GM23338 (cell line): ENCODE measurements around the gene PARD6A. TPM values are rescaled to one million over a fixed set of nuclear protein-coding genes. Genes with fewer than 3 reads are reported as not detected.

Source experiments
- ATAC-seq: fragments of 200-7000 bp; cut with Tn5 transposase; 3 replicates; pipeline ENCODE4 v1.9.1; 2020
- DNase-seq: peaks from one replicate; pipeline ENCODE4 v3.0.0-alpha.2; 2015; ENCODE audit warnings: low spot score
- H2AFZ ChIP-seq: fragments of 200-600 bp; sonication (generic); 2 replicates; pipeline ENCODE4 v1.8.0; 2016; ENCODE audit warnings: antibody characterized with exemption, mild to moderate bottlenecking, moderate library complexity
- H3F3A ChIP-seq: fragments of 200-600 bp; sonication (generic); replicated peaks from 2 replicates; pipeline ENCODE4 v1.8.0; 2017; ENCODE audit warnings: antibody characterized with exemption, mixed run types, low read depth
- H3K27ac ChIP-seq: fragments of 200-600 bp; sonication (generic); 2 replicates; pipeline ENCODE4 v1.6.1; 2016; ENCODE audit warnings: low read depth
- H3K27me3 ChIP-seq: fragments of 200-600 bp; sonication (generic); 2 replicates; pipeline ENCODE4 v1.8.0; 2016; ENCODE audit warnings: mild to moderate bottlenecking, mixed run types, moderate library complexity; ENCODE audit not compliant: insufficient read depth
- H3K36me3 ChIP-seq: fragments of 200-600 bp; sonication (generic); 2 replicates; pipeline ENCODE4 v1.8.0; 2016; ENCODE audit warnings: mild to moderate bottlenecking; ENCODE audit not compliant: insufficient read depth
- H3K4me1 ChIP-seq: fragments of 200-600 bp; sonication (generic); 2 replicates; pipeline ENCODE4 v1.8.0; 2016; ENCODE audit warnings: mild to moderate bottlenecking, moderate library complexity; ENCODE audit not compliant: insufficient read depth
- H3K4me2 ChIP-seq: fragments of 200-600 bp; sonication (generic); 2 replicates; pipeline ENCODE4 v1.7.1; 2017; ENCODE audit warnings: mixed run types
- H3K4me3 ChIP-seq: fragments of 200-600 bp; sonication (generic); 2 replicates; pipeline ENCODE4 v1.6.1; 2016; ENCODE audit warnings: mixed run types
- H3K79me2 ChIP-seq: fragments of 200-600 bp; sonication (generic); replicated peaks from 2 replicates; pipeline ENCODE4 v1.8.0; 2017; ENCODE audit warnings: mild to moderate bottlenecking; ENCODE audit not compliant: insufficient read depth
- H3K9me2 ChIP-seq: fragments of 200-600 bp; sonication (generic); 2 replicates; pipeline ENCODE4 v1.8.0; 2017; ENCODE audit not compliant: insufficient read depth
- H4K20me1 ChIP-seq: fragments of 200-600 bp; sonication (generic); replicated peaks from 2 replicates; pipeline ENCODE4 v1.8.0; 2017; ENCODE audit warnings: mild to moderate bottlenecking; ENCODE audit not compliant: insufficient read depth
- H3K27ac Mint-ChIP-seq: 2 replicates; pipeline ENCODE4 v1.8.0; 2020; ENCODE audit warnings: inconsistent platforms, mild to moderate bottlenecking, moderate library complexity, mixed read lengths
- H3K27me3 Mint-ChIP-seq: 3 replicates; pipeline ENCODE4 v1.8.0; 2022; ENCODE audit warnings: low read depth, mild to moderate bottlenecking, moderate library complexity, mixed read lengths, inconsistent platforms; ENCODE audit not compliant: insufficient read depth, poor library complexity
- H3K36me3 Mint-ChIP-seq: 3 replicates; pipeline ENCODE4 v1.8.0; 2021; ENCODE audit warnings: low read depth, mild to moderate bottlenecking, inconsistent platforms, moderate library complexity, mixed read lengths
- H3K4me1 Mint-ChIP-seq: 3 replicates; pipeline ENCODE4 v1.8.0; 2020; ENCODE audit warnings: mild to moderate bottlenecking, inconsistent platforms, mixed read lengths
- H3K4me3 Mint-ChIP-seq: 3 replicates; pipeline ENCODE4 v1.8.0; 2021; ENCODE audit warnings: moderate library complexity, mild to moderate bottlenecking, inconsistent platforms, mixed read lengths
- H3K9me3 Mint-ChIP-seq: 3 replicates; pipeline ENCODE4 v1.8.0; 2020; ENCODE audit warnings: moderate library complexity, mild to moderate bottlenecking, inconsistent platforms, mixed read lengths
- CREB1 ChIP-seq: fragments of 250-450 bp; sonication (Bioruptor Pico); IDR thresholded peaks from 2 replicates; pipeline ENCODE4 v1.5.0; 2020; ENCODE audit warnings: low read depth, mild to moderate bottlenecking, moderate library complexity
- EZH2 ChIP-seq: fragments of 200-600 bp; sonication (generic); IDR thresholded peaks from one replicate; pipeline ENCODE4 v1.8.0; 2017; ENCODE audit warnings: antibody characterized with exemption, mild to moderate bottlenecking, low read depth; ENCODE audit not compliant: unreplicated experiment
- JUNB ChIP-seq: IDR thresholded peaks from one replicate; pipeline ENCODE4 v1.6.1; 2016; ENCODE audit warnings: antibody characterized with exemption; ENCODE audit not compliant: unreplicated experiment
- POLR2AphosphoS5 ChIP-seq: IDR thresholded peaks from 2 replicates; pipeline ENCODE4 v1.6.1; 2016; ENCODE audit warnings: antibody characterized with exemption, low read depth
- polyA plus RNA-seq: library from polyadenylated mRNA; unstranded; fragments of >200 nt; fragmentation: Nextera tagmentation; extraction: Ambion mirVana; gene quantifications from 2 replicates; pipeline ENCODE4 v1.2.1, GENCODE V29; 2016
- total RNA-seq: library from RNA; depleted of rRNA; stranded (reverse); fragments of >200 nt; shearing (Covaris generic); gene quantifications from 2 replicates; pipeline ENCODE4 v1.2.3, GENCODE V29; 2014
- TF ChIP-seq, protein P1 (sequence below), 2 experiments: fragments of 200-600 bp in 1 of 2; sonication (generic) in 1 of 2; conservative IDR thresholded peaks; 2 replicates each; pipeline versions ENCODE4 v1.5.1 to v1.6.1; 2016 to 2017; ENCODE audit warnings: antibody characterized with exemption in 2 of 2, low read depth in 2 of 2, mild to moderate bottlenecking in 2 of 2, moderate library complexity in 1 of 2
- TF ChIP-seq, protein P2 (sequence below): IDR thresholded peaks from 2 replicates; pipeline ENCODE4 v1.6.1; 2016; ENCODE audit warnings: antibody characterized with exemption

PARD6A gene
- total and polyA plus RNA-seq, 2 experiments from 2014 or later, result 11.1 to 15.7 TPM

DNA sequence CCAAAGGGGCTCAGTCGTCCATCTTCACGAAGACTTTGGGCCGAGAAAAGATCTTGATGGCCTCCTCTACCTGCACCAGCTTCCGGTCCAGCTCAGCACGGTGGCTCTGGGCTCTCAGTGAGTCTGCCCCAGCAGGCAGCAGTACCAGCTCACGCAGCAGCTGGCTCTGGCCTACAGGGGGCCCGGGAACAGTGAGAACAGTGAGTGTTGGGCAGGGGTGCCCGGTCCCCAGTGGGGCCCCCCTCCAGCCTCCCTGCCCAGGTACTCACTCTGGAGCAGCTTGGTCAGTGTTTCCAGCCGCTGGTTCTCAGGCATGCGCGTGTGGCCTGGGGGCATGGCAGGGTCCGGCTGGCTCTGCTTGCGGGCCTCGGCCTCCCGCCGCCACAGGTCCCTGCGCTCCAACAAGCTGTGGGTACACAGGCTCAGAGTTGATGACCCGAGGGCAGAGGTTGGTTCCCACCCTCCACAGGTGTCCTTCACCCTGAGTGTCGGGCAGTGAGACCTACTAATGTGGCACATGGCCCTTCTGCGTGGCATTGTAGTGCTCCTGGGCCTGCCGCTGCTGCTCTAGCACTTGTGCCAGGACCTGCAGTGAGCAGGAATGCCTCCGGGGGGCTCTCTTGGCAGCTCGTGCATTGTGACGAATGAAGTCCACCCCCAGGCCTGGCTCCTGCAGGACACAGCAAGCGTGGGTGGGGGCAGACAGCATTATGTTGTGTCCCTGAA is 2.6 kb downstream of the PARD6A start:
- H3K4me1 Mint-ChIP-seq, result peaks cover 20% of the 10 kb centered on the region
- Histone ChIP-seq H3K27ac (no peak overlapping the region), H4K20me1 (peaks cover 5% of the 10 kb centered on the region; the same call in 1 of the 2 replicates), H3K36me3 (no peaks in the 10 kb centered on the region), H3F3A (peaks cover 30% of the 10 kb centered on the region), H3K4me3 (no peak overlapping the region), H3K79me2 (no peaks in the 10 kb centered on the region), H3K4me2 (no peak overlapping the region), H3K4me1 (peaks cover 14% of the 10 kb centered on the region; the same call in 1 of the 2 replicates), H3K27me3 (peaks cover 10% of the 10 kb centered on the region), H3K9me2 (no peaks in the 10 kb centered on the region), H2AFZ (no peak overlapping the region)
- peak; percentile 1; the same call in 1 of the 3 replicates for ATAC-seq
- H3K4me3 Mint-ChIP-seq, result peak overlapping the region; percentile 57; the same call in 2 of the 3 replicates
- no peaks in the 10 kb centered on the region; the same call in 2 of the 3 replicates for H3K9me3 Mint-ChIP-seq
- no peak for TF ChIP-seq CREB1 (CRISPR knock-in tag)
- no peak for TF ChIP-seq JUNB
- TF ChIP-seq POLR2AphosphoS5, result no peak
- TF ChIP-seq, protein P1, sequence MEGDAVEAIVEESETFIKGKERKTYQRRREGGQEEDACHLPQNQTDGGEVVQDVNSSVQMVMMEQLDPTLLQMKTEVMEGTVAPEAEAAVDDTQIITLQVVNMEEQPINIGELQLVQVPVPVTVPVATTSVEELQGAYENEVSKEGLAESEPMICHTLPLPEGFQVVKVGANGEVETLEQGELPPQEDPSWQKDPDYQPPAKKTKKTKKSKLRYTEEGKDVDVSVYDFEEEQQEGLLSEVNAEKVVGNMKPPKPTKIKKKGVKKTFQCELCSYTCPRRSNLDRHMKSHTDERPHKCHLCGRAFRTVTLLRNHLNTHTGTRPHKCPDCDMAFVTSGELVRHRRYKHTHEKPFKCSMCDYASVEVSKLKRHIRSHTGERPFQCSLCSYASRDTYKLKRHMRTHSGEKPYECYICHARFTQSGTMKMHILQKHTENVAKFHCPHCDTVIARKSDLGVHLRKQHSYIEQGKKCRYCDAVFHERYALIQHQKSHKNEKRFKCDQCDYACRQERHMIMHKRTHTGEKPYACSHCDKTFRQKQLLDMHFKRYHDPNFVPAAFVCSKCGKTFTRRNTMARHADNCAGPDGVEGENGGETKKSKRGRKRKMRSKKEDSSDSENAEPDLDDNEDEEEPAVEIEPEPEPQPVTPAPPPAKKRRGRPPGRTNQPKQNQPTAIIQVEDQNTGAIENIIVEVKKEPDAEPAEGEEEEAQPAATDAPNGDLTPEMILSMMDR (conservative IDR thresholded peaks at IDR 0.05; ENCODE audit: low read depth in 2 of 2), result peak; percentile 55 to 67
- peaks cover 27% of the 10 kb centered on the region for H3K27me3 Mint-ChIP-seq
- peak; percentile 85 for DNase-seq
- peaks cover 3% of the 10 kb centered on the region for H3K36me3 Mint-ChIP-seq
- H3K27ac Mint-ChIP-seq, result no peak overlapping the region

DNA sequence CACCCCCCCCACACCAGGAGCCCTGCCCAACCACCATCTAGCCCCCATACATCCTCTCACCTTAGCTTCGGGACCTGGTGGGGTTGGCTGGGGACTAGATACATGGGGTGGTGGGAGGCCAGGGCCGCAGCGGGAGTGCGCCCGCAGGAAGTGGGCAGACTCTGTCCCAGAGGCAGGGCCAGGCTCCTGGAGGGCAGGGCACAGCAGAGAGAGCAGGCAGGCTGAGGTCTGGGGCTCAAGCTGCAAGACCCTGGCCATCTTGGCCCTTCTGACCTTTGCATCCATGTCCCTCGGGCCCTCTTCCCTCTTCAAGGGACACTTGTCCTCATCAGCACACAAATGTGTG is 3.1 kb downstream of the PARD6A start:
- H3K27ac ChIP-seq, result no peak overlapping the region
- no peak overlapping the region for H2AFZ ChIP-seq
- Mint-ChIP-seq H3K27me3 (peaks cover 26% of the 10 kb centered on the region), H3K4me3 (peak overlapping the region; percentile 3; the same call in 1 of the 3 replicates), H3K4me1 (peaks cover 20% of the 10 kb centered on the region), H3K36me3 (peaks cover 3% of the 10 kb centered on the region), H3K9me3 (no peaks in the 10 kb centered on the region; the same call in 2 of the 3 replicates), H3K27ac (no peak overlapping the region)
- TF ChIP-seq, protein P2, sequence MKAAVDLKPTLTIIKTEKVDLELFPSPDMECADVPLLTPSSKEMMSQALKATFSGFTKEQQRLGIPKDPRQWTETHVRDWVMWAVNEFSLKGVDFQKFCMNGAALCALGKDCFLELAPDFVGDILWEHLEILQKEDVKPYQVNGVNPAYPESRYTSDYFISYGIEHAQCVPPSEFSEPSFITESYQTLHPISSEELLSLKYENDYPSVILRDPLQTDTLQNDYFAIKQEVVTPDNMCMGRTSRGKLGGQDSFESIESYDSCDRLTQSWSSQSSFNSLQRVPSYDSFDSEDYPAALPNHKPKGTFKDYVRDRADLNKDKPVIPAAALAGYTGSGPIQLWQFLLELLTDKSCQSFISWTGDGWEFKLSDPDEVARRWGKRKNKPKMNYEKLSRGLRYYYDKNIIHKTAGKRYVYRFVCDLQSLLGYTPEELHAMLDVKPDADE, result no peak
- TF ChIP-seq, protein P1 (conservative IDR thresholded peaks at IDR 0.05; ENCODE audit: low read depth in 2 of 2), result peak in 1 of 2 experiments; percentile 8; a peak in 2 of 4 replicates
- TF ChIP-seq CREB1 (CRISPR knock-in tag) (no peak), EZH2 (no peak)
- H3K4me3 ChIP-seq, result no peak overlapping the region
- H3K36me3 ChIP-seq, result no peaks in the 10 kb centered on the region
- no peak overlapping the region for H3K4me2 ChIP-seq
- H3K79me2 ChIP-seq, result no peaks in the 10 kb centered on the region
- peaks cover 35% of the 10 kb centered on the region for H3F3A ChIP-seq
- DNase-seq, result no peak
- ATAC-seq, result no peak
- peaks cover 5% of the 10 kb centered on the region; the same call in 1 of the 2 replicates for H4K20me1 ChIP-seq
- H3K27me3 ChIP-seq, result peaks cover 10% of the 10 kb centered on the region
- H3K9me2 ChIP-seq, result no peaks in the 10 kb centered on the region
- peaks cover 14% of the 10 kb centered on the region; the same call in 1 of the 2 replicates for H3K4me1 ChIP-seq
